Hematopoietic multipotent progenitor cell treated with erythropoietin and hydrocortisone succinate and interleukin-3 and kit ligand, for 8 days (in vitro differentiated cells): ENCODE results near the gene ENDOD1.
"Not testable (repeated sequence)": the region's sequence is repeated elsewhere in the genome, so short reads cannot be mapped to it uniquely, and the experiment has no call there.

ENCODE experiments used
- DNase-seq: peaks from one replicate; pipeline ENCODE4 v3.0.0-alpha.2; 2015

Gene ENDOD1

DNA sequence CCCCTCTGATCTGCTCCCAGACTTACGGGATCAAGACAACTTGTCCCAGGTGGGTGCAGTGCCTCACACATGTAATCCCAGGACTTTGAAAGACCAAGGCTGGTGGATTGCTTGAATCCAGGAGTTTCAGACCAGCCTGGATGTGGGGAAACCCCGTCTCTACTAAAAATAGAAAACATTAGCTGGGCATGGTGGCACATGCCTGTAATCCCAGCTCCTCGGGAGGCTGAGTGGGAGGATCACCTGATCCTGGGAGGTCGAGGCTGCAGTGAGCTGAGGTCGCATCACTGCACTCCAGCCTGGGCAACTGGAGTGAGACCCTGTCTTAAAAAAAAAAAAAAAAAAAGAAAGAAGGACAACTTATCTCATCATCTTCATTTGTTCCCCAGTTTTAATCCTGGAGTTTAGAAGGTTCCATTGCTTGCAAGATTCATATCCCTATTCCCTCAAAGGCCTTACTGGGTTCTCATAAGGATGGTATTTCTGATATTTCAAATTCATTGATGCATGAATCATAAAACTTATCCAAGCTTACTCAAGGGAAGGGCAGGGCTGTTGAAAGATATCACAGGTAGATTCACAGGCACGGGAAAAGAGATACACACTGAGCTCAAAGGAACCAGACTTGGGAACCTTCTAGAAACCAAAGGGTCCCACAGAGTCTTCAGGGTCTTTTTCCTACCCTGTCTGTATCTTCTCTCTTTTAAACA is 14.6 kb downstream of the ENDOD1 start:
- no peak for DNase-seq

DNA sequence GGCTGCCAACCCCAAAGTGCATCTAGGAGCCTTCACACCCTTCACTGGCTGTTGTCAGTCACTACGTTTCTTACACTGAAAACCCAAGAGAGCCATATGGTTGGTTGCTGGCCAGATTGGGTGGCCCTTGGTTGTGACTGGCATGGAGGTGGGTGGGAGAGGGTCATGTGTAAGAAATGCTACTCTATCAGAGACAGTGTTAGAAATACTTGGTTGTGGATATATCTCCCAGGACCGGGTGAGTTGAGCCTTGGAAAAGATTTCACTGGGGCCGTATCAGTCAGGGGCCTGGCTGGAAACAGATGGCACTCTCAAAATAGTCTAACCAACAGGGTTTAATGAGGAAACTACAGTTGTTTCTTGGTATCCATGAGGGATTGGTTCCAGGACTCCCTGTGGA is 15.2 kb downstream of the ENDOD1 start:
- no peak for DNase-seq

DNA sequence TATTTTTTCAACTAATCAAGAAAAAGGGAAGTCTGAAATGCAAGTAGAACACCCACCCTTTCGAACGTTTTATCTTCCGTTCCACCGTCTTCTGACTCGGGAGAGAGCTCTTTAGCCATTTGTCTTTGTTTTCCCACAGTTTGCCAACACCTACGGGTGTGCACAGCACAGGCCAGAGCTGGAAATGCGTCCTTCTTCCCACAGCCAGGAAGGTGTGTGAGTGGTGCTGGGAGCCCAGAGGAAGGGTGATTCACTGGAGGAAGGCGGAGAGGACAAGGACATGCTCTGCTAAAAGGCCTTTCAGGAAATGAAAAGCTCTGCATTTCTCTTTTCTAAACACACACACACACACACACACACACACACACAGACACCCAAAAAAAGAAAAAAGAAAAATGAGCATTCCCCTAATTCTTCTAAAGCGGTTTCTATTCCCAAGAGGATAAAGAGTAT is 18.5 kb downstream of the ENDOD1 start:
- DNase-seq = no peak

DNA sequence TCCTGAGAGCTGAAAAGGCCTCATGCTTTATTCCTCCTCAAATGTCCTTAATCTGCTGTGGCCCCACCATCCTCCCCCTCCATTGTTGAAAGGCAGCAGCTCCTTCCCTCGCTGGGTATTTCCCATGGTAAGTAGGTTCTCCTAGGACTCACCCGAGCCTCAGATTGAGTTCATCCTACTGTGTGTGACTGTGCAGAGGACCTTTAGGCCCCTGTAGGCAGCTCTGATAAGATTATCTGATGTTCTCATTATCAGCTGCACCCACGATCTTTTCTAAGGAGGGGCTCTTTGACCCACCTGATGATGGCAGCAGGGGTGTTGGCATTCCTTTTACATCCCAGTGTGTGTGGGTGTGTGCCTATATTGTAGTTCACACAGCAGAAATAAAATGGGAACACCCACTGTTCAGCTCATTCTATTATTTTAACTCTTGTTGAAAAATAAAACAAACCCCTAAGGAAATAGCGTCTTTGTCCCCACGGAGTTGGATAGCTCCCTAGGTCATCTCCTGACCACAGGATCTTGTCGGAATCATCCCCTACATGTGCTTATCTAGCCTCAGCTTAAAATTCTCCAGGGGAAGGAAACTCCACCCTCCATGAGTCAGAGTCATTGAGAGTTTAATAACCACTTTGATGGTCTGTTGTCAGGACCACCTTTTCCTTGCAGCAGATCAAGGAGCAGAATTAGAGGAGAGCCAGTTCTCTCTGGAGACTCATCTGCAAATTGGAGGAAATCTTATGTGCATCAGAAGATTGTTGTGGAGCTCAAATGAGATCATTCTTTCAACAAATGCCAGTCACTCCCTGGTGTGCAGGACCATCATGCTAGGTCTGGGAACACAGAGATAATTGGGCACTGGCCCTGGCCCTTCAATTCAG is 19.3 kb downstream of the ENDOD1 start:
- DNase-seq = peak; percentile 85

DNA sequence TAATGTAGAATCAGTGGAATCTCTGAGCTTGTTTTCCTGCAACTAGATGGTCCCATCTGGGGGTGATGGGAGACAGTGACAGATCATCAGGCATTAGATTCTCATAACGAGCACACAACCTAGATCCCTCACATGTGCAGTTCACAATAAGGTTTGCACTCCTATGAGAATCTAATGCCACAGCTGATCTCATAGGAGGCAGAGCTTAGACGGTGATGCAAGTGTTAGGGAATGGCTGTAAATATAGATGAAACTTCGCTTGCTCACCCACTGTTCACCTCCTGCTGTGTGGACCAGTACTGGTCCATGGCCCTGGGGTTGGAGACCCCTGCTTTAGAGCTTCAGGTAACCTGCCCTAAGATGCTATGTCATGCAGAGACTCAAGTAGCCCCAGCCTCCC is 21.8 kb downstream of the ENDOD1 start:
- not testable (repeated sequence) for DNase-seq

DNA sequence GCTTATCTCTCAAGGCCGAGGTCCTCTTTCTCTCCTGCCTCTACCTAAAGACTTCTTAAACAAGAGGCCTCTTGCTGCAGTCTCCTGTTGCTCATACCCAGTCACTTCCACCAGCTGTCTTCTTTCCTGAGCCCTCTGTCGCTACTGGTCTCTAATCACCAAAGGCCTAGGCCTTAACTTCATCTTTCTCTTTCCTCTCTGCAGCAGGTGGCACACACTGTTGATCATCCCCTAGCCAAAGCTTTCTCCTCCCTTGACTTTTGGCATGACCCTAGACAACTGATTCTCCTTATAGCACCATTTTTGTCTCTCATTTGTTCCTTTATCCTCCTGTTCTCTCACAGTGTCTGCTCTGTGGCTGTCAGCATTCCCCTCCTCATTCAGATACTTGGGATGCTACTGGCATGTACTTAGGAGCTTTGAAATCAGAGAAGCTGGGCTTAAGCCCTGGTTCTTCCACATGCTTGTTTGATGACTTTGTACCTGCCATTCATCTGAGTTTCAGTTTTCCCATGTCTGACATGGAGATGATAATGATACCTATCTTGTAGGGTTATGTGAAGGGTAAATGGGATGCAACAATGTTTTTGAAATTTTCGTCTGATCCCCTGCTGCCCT is 22.4 kb downstream of the ENDOD1 start:
- DNase-seq = no peak

DNA sequence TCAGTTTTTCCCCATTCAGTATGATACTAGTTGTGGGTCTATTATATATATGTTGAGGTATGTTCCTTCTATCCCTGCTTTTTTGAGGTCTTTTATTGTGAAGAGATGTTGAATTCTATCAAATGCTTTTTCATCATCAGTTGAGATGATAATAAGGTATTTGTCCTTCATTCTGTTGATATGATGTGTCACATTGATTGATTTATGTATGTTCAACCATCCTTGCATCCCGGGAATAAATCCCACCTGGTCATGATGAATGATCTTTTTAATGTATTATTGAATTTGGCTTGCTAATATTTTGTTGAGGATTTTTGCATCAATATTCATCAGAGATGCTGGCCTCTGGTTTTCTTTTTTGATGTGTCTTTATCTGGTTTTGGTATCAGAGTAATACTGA is 26.0 kb downstream of the ENDOD1 start:
- DNase-seq = no peak

DNA sequence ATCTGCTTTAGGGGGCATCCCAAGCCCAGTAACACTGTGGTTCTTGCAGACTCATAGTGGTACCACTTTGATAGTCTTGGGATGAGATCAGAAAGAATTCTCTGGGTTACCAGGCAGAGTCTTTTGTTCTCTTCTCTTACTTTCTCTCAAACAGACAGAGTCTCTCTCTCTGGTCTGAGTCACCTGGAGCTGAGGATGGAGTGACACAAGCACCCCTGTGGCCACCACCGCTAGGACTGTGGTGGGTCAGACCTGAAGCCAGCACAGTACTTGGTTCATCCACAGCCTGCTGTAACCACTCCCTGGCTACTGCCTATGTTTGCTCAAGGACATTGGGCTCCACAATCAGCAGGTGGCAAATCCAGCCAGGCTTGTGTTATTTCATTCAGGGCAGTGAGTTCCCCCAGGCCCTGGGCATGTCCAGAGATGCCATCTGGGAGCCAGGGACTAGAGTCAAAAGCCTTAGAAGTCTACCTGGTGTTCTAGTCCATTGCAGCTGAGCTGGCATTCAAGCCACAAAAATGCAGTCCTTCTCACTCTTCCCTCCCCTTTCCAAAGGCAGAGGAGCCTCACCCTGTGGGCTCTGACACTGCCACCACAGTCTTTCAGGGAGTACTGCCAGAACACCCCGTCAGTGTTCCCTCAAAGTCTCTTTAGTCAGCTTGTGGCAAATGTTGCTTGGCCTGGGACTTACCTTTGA is 29.9 kb downstream of the ENDOD1 start:
- no peak for DNase-seq

DNA sequence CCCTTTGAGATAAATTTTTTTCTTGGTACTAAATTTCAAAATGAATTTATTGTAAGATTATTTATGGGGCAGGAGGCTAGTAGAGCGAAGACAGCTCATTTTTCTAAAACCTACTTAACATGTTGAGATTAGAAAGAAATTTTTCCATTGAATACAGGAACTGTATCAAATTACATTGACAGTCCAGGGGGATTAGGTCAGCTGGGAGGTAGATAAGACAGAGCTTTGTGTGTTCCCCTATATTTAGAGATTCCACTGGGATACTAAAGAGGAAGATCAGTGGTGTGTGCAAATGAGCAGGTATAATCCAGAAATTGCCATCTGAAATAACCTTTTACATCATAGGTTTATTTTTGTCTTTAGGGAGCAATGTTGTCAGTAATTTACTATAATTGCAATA is 32.1 kb downstream of the ENDOD1 start:
- no peak for DNase-seq

DNA sequence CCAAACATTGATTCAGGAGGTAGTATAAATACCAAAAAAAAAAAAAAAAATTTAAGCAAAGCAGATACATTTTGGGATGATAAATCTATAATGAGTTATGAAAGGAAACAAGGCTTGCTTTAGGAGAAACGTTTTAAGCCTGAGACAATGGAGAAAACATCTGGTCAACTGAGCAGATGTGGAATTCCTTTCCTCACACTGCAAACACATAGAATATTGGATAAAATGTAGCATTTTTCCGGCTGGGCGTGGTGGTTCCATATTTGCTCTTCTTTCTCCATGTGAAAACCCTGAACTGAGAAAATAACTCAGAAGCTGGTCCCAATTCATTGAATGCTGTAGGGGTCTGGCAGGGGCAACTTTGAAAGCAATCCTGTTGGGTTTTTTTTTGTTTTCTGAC is 33.9 kb downstream of the ENDOD1 start:
- DNase-seq = no peak

DNA sequence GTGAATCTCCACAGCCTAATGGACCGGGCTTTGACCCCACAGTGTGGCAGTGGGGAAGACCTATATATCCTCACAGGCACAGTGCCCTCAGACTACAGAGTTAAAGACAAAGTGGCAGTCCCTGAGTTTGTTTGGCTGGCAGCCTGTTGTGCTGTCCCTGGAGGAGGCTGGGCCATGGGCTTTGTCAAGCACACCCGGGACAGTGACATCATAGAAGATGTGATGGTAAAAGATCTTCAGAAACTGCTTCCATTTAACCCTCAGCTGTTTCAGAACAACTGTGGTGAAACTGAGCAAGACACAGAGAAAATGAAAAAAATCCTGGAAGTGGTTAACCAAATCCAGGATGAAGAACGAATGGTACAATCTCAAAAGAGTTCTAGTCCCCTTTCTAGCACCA is 39.0 kb downstream of the ENDOD1 start:
- DNase-seq = no peak

DNA sequence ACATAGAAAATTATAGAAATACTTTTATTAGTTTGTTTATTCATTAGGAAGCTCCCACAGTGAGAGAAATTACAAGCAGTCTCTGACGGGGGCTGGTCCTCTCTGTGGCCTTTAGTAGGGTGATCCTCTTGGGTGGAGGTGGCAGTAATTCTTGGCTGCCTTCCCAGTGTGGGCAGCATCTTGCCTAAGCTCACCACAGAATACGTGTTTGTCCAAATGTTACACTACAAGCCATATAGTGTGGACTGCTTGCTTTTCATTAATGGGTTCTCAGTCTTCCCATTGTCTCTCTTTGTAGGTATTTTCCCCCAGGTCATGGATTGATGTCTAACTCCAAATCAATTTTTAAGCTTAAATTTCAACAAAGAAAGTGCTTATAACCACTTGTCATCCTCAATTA is 43.3 kb downstream of the ENDOD1 start:
- DNase-seq = peak; percentile 87

DNA sequence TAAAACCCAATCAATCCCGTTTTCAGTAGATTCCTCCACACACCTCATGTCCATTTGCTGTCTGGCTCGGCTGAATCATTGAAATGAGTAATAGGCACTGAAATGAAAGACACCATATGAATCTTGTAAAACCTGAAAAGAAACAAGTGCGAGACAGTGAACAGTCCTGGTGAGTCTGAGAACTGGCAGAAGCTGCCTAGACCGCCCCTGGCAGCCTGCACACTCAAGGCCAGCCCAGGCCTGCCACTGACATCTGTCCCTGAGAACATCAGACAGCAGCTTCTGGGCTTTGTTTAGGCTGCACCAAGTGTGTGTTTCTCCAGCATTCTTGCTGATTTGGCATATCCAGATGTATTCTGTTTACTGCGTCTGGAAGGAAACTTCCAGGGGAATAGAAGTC is 44.8 kb downstream of the ENDOD1 start:
- no peak for DNase-seq

DNA sequence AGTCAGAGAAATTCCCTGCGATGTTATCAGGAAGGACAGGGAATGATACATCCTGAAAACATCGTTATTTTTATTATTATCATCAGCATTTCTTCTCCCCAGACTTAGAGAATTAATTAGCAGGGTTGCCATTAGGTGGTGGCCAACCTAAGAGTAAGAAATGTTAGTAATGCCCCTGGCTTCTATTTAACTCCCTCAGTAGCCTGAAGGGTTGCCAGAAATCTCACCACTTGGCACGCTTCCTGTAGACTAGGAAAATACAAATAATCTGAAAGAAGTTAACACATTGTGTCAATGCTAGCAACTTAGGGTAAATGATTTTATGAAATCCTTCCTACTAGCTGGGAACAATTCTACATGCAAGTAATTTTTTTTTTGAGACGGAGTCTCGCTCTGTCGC is 45.5 kb downstream of the ENDOD1 start:
- no peak for DNase-seq

DNA sequence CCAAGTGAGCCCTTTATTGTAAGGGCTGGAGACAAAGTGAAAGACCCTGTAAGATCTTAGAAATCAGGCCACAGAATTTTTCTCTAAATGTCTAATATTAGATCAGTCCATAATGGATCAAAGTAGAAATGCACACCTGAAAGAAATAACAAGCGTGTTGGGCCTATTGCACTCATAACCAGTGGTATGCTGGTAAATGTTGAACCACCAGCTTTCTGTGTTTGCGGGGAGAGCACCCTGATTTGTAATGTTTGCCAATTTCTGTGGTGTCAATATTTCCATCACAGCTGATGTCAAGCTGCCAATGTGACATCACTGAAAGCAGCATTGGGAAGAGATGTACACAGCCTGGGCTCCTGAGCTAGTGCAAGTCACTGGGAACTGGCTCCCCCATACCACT is 46.2 kb downstream of the ENDOD1 start:
- no peak for DNase-seq

DNA sequence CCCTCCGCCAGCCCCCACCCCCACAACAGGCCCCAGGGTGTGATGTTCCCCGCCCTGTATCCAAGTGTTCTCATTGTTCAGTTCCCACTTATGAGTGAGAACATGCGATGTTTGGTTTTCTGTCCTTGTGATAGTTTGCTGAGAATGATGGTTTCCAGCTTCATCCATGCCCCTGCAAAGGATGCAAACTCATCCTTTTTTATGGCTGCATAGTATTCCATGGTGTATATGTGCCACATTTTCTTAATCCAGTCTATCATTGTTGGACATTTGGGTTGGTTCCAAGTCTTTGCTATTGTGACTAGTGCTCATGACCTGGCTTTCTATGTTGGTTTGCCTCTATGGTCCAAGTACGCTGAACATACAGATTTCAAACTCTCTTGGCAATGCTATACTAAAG is 47.1 kb downstream of the ENDOD1 start:
- DNase-seq = not testable (repeated sequence)

DNA sequence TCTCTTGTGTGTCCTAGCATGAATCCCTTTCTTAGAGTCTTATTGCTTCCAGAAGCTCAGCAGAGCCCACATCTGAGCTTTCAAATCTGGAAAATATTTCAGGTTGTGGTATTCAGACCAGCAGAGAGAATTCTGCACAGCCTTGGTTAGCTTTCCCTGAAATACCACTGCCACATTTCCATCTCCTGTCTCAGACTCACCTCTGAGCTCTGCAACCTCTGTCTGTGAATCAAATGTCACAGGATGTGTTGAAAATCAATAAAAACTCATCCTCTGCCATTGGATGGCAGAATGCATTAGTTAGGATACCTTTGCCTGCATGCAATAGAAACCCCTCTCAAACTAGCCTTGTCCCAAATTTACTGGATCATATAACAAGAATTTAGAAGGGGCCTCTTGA is 47.7 kb downstream of the ENDOD1 start:
- DNase-seq = no peak

DNA sequence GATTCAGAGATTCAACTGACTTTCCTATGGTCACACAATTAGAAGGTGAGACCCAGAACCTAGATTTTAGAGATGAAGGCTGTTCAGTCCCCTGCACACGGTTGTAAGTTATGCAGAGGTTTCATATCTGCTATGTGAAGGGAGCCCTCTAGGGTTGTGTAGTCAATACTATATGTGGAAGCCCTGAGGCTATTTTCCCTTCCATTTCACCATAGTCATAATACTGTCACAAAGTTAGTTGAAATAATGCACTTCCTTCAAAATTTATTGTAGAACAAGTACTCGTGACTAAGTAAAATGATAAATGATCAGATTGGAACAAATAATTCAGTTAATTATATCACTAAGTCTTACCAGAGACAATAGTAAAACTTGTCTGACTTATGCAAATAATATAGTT is 48.8 kb downstream of the ENDOD1 start:
- DNase-seq = peak; percentile 42

DNA sequence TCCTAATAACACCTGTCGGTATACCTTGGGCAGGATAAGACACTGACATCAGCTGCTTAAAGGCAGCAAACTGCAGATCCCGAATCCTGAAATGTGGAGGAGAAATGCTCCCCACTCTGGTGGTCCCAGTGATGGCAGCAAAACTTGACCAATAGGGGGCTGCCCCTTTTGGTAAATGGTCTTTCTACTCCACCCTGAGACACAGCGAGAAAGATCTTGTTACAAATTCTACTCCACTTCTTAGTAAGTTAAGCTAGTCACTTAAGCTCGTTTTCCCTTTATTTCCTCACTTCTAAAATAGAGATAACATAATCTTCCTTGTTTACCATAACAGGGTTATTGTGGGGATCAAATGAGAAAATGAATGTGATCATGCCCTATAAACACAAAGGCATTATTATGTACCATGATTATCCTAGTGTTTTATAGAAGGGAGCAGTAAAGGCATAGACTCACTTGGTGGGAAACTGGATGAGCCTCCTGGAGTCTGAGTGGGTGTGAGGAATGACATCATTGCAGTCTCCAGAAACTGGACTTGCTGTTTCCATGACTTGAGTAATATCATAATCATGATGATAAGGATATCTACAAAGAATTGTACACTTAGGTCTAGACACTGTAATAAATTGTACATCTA is 50.9 kb downstream of the ENDOD1 start:
- DNase-seq = no peak

DNA sequence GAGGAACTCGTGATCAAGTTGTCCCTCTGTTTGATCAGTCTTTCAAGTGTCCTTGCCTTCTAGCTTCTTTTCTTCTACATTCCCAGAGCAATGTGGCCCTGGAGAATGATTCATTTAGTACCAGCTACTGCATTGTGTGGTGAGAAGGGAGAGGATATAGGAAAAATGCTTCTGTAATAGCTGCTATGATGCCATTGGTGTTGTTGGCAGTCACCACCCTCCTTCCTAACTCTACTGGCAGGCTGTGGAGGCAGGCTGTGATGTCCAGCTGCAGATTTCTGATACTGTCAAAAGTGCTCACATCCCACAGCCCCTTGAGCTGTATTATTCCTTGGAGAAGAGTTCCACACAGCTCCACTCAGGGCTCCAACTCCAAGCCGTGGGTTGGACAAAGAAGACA is 52.8 kb downstream of the ENDOD1 start:
- no peak for DNase-seq

DNA sequence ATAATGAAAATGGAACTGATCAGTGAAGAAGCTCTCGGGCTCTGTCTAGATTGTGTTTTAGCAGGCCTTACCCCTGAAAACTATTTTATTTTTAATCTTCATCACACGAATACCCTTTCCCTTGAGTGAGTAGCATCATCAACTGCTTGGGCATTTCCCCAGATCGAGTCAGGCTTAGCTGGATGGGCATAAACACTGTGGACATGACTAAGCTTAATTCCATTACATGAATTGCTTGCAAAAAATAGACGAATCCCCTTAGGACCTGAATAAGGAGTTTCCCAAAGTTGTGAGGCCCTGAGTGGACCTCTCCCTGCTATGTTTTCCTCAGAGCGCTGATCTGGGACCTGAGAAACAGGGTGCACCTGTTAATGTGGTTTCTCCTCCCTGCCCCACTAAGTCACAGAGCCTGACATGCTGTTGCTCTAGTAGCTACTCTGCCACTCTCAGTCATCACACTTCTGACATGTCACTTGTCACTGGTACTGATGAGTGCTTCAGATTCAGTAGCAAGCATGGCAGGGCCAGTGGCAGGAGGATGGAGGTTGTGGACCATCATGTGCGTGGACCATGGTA is 53.5 kb downstream of the ENDOD1 start:
- no peak for DNase-seq
